Stimulated activated CD8-positive, alpha-beta memory T cell treated with anti-CD3 and anti-CD28 coated beads, Interleukin-4, amount 100 ng/mL, for 1 hour (primary cell): ENCODE data around the gene KIRREL2.

Source experiments
- DNase-seq, 2 donors: peaks; one replicate each; pipeline ENCODE4 v3.0.0-alpha.2; 2020; ENCODE audit warnings: low read depth in 2 of 2, low spot score in 1 of 2

Gene KIRREL2

GRCh38 chr19:35844482-35845214 is 12.1 kb upstream of the KIRREL2 start:
- no peak for DNase-seq

DNA sequence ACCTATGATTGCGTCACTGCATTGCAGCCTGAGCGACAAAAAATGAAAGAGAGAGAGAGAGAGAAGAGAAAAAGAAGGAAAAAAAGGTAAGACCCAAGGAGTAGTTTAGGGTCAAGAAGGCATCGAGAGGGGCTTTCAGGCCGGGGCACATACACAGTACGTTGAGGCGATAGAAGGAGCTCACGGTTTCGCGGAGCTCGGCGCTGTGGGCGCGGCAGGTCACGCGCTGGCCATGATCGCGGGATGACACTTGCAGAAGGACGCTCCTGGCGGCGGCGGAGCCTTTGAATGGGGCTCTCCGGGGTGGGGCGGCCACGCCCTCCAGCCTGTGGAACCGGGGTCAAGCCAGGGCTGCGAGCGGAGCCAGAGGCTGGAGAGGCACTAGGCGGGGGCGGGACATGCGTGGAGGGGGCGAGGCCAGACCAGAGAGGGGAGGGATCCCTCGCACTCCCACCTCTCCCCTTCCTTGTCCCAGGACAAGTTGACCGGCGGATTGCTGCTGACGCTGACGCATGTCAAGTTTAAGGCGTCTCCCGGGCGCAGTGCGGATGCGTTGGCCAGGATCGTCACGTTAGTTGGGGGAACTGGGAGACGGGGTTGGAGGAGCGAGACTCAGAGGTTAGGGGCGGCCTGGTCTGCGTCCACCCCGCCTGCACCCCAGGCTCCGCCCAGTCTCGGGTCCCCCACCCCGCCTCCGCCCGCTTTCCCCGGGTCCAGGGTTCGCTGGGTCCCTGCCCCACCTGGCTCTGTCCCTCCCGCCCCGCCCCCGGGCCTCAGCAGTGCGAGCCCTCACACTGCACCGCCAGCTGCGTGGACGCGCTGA is 11.3 kb upstream of the KIRREL2 start:
- no peak for DNase-seq

GRCh38 chr19:35846038-35846668 is 10.6 kb upstream of the KIRREL2 start:
- no peak for DNase-seq

- no peak for DNase-seq
Observed at GRCh38 chr19:35847911-35848310, 8.8 kb upstream of the KIRREL2 start.

GRCh38 chr19:35848486-35848885 is 8.2 kb upstream of the KIRREL2 start:
- no peak for DNase-seq

GRCh38 chr19:35848919-35849505 is 7.7 kb upstream of the KIRREL2 start:
- no peak for DNase-seq

- DNase-seq, result no peak
Observed at GRCh38 chr19:35851213-35852028, 5.3 kb upstream of the KIRREL2 start.

- no peak for DNase-seq
Observed at GRCh38 chr19:35852029-35852780, 4.5 kb upstream of the KIRREL2 start, which contains the start of gene NPHS1. NPHS1 (minus strand) TSS chr19:35852504; CDS start chr19:35851837, 667 bp downstream.

DNA sequence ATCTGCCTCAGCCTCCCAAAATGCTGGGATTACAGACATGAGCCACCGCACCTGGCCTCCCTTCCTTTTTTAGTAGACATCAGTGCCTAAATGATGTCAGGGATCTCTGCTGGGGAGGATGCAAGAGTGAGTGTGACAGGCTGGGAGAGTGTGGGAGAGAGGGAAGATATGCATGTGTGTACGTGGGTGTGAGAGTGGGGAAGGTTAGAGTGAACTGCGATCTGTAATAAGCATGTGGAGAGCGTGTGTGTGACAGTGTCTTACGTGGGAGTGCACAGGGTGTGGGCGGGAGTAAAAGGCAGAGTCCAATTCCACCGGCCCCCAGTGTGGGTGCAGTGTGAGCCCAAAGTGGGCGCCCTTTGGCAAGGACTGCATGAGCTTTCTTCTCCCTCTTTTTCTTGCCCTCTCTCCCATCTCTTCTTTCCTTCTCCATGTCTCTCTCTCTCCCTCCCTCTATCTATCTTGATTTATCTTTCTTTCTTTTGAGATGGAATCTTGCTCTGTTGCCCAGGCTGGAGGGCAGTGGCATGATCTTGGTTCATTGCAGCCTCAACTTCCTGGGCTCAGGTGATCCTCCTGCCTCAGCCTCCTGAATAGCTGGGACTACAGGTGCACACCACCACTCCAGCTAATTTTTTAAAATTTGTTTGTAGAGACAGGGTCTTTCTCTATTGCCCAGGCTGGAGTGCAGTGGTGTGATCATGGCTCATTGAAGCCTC is 3.5 kb upstream of the KIRREL2 start:
- no peak for DNase-seq

DNA sequence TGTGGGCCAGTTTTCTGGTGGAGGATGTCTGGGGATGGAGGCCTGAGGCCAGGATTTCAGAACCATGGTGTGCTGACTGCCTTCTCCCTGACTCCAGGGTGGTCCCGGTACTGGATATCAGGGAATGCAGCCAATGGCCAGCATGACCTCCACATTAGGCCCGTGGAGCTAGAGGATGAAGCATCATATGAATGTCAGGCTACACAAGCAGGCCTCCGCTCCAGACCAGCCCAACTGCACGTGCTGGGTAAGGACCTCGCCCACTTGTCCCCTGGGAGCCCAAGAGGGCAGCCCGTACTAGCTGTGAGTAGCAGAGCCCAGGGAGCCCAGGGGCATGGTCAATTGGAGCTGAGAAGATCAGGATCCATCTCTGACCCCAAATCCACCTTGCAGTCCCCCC is 1.6 kb downstream of the KIRREL2 start:
- DNase-seq, result no peak

DNA sequence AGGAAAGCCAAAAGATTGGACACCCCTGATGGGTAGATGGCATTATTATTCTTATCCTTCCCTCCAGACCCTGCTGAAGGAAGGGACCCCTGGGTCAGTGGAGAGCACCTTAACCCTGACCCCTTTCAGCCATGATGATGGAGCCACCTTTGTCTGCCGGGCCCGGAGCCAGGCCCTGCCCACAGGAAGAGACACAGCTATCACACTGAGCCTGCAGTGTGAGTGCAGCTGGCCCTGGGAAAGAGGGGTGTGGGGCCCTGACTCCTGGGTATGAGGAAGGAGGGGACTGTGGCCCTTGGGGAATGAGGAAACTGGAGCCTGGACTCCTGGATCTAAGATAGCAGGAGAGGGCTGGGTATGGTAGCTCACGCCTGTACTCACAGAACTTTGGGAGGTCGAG is 2.7 kb downstream of the KIRREL2 start:
- DNase-seq, result no peak

GRCh38 chr19:35860436-35860817 is 3.7 kb downstream of the KIRREL2 start:
- DNase-seq, result no peak

DNA sequence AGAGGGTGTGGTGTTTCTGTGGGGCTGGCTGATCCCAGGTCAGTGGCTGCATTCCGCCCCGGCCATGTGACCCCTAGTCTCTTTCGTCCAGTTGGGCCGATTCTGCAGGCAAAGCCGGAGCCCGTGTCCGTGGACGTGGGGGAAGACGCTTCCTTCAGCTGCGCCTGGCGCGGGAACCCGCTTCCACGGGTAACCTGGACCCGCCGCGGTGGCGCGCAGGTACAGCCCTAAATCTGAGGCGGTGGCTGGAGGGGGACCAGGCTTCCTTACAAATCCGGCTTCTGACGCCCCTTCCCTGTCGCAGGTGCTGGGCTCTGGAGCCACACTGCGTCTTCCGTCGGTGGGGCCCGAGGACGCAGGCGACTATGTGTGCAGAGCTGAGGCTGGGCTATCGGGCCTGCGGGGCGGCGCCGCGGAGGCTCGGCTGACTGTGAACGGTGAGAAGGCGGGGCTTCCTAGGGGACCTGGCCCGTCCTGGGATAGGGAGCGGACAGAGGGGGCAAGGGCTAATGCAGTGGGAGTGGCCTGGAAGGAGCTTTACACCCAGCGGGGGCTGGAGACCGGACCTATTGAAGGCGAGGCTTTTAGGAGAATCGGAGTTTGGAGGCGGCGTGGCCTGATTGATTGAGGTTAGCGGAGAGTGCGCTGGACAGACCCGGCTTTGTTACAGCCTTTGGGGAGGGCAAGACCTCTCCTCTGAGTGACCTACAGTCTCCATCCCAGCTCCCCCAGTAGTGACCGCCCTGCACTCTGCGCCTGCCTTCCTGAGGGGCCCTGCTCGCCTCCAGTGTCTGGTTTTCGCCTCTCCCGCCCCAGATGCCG is 4.3 kb downstream of the KIRREL2 start:
- no peak for DNase-seq

GRCh38 chr19:35861640-35862160 is 5.0 kb downstream of the KIRREL2 start:
- DNase-seq, result no peak

DNA sequence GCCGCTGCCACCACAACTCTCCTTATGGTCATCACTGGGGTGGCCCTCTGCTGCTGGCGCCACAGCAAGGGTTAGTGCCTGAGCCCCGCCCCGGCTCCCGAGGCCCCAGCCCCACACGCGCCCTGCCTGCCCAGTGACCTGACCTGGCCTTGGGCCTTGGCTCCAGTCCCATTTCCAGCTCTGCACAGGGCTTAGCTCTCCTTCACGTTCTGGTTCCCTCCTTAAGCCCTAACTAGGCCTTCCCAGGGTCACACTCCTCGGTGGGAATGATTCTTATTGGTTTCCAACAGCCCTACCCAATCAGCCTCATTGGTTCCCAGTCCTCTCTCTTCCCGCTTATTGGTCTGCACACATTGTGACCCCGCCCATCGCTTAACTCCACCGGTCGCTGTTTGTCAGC is 5.8 kb downstream of the KIRREL2 start:
- DNase-seq, result no peak

- no peak for DNase-seq
Observed at GRCh38 chr19:35863018-35863417, 6.3 kb downstream of the KIRREL2 start.

DNA sequence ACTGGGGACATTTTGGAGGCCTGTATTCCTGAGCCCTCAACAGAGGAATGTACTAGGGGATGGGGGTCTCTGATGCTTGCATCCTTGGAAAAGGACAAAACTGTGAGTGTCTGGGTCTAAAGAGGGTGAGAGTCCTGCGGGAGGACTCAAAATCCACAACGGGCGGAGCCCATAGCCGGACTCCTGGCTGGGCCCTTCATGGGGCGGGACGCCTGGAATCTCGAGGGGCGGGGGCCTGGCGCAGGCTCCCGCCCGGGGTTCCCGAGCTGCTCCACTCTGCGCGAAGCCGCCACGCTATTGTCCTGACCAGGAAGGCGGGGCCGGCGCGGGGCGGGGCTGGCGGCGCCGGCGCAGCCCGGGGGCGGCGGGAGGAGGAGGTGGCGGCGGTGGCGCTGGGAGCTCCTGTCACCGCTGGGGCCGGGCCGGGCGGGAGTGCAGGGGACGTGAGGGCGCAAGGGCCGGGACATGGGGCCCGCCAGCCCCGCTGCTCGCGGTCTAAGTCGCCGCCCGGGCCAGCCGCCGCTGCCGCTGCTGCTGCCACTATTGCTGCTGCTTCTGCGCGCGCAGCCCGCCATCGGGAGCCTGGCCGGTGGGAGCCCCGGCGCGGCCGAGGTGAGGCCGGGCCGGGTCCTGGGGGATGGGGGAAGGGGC is 11.6 kb downstream of the KIRREL2 start, which contains the start of gene APLP1:
TSS of gene APLP1 (plus strand) at position 403 of the 651 bp plus-strand sequence. CDS start at position 466, 63 bp downstream.
- no peak for DNase-seq
